BE2C (cell line): ENCODE measurements around the gene CDKN1A.
"Not testable (repeated sequence)": the region's sequence is repeated elsewhere in the genome, so short reads cannot be mapped to it uniquely, and the experiment has no call there.

ENCODE experiments used
- DNase-seq: peaks from one replicate; pipeline ENCODE4 v3.0.0-alpha.2; 2020
- H3K27me3 ChIP-seq: fragments of 250-450 bp; sonication (Bioruptor Pico); 2 replicates; pipeline ENCODE4 v1.5.1; 2020; ENCODE audit warnings: mild to moderate bottlenecking
- H3K36me3 ChIP-seq: fragments of 250-450 bp; sonication (Bioruptor Pico); 2 replicates; pipeline ENCODE4 v1.5.1; 2020; ENCODE audit warnings: mild to moderate bottlenecking
- H3K4me1 ChIP-seq: fragments of 250-450 bp; sonication (Bioruptor Pico); 2 replicates; pipeline ENCODE4 v1.5.1; 2020
- H3K4me3 ChIP-seq: 2 replicates; pipeline ENCODE4 v1.5.1; 2011; ENCODE audit warnings: low read depth, low read length
- H3K9me3 ChIP-seq: fragments of 250-450 bp; sonication (Bioruptor Pico); 2 replicates; pipeline ENCODE4 v1.5.1; 2020
- TF ChIP-seq, protein P1 (sequence below): IDR thresholded peaks from 2 replicates; pipeline ENCODE4 v1.5.1; 2012; ENCODE audit warnings: mild to moderate bottlenecking, low read depth, low read length

Gene CDKN1A

DNA sequence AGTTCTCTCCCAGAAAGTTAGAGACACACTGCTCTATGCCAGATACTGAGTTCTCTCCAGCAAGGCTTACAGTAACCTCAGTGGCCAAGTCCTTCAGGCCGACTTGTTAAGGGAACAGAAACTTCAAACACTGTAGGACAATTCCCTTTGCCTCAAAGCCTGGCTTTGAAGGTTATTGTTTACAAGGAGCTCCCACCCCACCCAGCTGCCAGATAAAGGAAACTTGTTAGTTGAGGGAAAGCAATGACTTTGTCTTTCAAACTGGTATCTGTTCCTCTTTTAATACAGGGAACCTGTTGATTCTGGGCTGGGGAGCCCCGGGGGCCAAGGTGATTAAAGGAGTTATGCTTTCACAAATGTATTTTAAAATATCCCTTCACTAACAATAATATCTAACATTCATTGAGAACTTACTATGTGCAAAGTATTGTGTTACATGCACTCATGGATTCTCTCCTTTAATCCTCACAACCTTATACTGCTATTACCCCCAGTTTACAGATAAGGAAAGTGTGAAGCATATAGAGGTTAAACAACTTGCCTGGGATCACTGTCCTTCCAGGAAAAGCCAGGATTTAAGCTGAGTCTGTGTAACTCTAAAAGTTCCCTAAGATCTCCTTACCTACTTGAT lies 27.6 kb upstream of the CDKN1A start:
- Histone ChIP-seq H3K4me3 (no peak overlapping the region), H3K4me1 (peaks cover 12% of the 10 kb centered on the region), H3K36me3 (no peaks in the 10 kb centered on the region), H3K9me3 (no peaks in the 10 kb centered on the region), H3K27me3 (no peaks in the 10 kb centered on the region)
- no peak for DNase-seq
- TF ChIP-seq, protein P1, sequence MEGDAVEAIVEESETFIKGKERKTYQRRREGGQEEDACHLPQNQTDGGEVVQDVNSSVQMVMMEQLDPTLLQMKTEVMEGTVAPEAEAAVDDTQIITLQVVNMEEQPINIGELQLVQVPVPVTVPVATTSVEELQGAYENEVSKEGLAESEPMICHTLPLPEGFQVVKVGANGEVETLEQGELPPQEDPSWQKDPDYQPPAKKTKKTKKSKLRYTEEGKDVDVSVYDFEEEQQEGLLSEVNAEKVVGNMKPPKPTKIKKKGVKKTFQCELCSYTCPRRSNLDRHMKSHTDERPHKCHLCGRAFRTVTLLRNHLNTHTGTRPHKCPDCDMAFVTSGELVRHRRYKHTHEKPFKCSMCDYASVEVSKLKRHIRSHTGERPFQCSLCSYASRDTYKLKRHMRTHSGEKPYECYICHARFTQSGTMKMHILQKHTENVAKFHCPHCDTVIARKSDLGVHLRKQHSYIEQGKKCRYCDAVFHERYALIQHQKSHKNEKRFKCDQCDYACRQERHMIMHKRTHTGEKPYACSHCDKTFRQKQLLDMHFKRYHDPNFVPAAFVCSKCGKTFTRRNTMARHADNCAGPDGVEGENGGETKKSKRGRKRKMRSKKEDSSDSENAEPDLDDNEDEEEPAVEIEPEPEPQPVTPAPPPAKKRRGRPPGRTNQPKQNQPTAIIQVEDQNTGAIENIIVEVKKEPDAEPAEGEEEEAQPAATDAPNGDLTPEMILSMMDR, result no peak

DNA sequence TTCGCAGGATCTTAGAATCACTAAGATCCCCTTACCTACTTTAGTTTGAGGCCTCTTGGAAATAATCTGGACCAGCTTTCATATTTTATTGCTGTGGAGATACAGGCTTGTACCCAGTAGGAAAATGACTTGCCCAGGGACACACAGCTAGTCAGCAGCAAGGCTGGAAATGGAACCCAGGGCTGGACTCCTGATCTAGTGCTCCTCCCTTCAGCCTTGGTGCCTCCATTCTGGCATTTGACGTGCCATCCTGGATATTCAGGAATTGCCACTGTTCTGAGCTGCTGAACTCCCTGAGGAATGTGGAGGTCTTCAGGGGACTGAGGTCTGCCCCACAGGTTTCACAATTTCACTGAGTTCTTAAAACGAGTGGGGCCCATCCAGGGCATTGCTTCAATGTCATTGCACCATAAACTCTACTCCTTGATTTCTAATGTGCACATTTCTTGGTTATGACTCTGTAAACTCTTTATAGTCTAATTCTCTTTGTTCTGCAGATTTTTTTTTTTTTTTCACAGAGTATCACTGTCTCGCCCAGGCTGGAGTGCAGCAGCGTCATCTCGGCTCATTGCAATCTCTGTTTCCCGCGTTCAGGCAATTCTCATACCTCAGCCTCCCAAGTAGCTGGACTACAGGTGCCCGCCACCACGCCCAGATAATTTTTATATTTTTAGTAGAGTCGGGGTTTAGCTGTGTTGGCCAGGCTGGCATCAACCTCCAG lies 26.7 kb upstream of the CDKN1A start:
- Histone ChIP-seq H3K4me3 (no peak overlapping the region), H3K9me3 (no peaks in the 10 kb centered on the region), H3K4me1 (peaks cover 12% of the 10 kb centered on the region), H3K36me3 (no peaks in the 10 kb centered on the region), H3K27me3 (no peaks in the 10 kb centered on the region)
- no peak for DNase-seq
- TF ChIP-seq, protein P1, result no peak

DNA sequence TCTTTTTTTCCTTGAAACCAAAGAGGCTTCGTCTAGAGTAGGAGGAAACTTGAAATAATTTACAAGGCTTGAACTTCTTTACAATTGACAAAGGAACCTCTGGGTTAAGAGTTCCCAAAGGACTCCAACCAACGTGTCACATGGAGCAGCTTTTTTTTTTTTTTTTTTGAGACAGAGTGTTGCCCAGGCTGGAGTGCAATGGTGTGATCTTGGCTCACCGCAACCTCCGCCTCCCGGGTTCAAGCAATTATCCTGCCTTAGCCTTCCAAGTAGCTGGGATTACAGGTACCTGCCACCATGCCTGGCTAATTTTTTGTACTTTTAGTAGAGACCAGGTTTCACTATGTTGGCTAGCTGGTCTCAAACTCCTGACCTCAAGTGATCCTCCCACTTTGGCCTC lies 24.0 kb upstream of the CDKN1A start:
- peaks cover 12% of the 10 kb centered on the region for H3K4me1 ChIP-seq
- not testable (repeated sequence) for DNase-seq, H3K27me3 ChIP-seq, H3K36me3 ChIP-seq, H3K9me3 ChIP-seq, H3K4me3 ChIP-seq

DNA sequence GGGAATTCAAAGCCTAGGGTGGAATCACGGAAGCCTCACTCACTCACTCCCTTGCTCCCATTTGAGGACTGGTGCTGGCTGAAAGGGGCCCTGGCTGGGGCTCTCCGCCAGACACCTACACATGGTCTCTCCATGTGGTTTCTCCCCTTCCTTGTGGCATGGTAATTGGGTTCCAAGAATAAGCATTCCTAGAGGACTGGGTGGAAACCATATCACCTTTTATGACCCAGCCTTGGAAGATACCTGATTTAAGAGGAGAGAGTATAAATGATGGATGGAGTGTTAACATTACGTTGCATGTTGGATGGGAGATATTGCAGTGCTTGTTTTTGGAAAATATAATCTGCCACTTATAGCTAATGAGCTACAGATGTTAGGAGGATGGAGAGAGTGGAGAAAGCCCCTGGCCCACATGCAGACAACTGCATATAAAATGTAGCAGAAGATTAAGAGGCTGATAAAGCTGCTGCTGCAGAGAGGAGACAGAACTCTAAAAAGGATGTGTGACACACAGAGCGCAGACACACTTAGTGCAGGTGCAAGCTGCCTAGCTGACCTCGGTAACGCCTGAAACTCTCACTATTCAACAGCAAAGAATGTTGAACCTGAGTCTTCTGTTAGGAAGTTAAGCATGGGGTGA lies 23.3 kb upstream of the CDKN1A start:
- no peaks in the 10 kb centered on the region for H3K27me3 ChIP-seq
- H3K4me3 ChIP-seq, result peak overlapping the region; percentile 8; the same call in 1 of the 2 replicates
- DNase-seq, result peak; percentile 48
- TF ChIP-seq, protein P1, result no peak
- no peaks in the 10 kb centered on the region for H3K9me3 ChIP-seq
- H3K4me1 ChIP-seq, result peaks cover 6% of the 10 kb centered on the region
- H3K36me3 ChIP-seq, result no peaks in the 10 kb centered on the region

DNA sequence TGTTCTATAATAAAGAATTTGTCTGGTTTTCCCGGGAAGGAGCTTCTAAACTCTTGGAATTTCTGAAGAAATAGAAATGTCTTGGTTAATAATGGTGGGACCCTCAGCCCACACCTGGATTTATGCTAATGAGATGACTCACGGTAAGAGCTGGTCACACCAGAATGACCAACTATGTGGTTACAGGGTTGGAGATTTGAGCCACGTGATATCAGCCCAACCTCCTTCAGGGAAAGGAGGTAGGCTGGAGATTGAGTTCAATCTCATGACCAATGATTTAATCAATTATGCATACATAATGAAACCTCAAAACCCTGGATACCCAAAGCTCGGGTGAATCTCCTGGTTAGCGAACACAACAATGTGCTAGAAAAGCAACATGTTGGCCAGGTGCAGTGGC lies 22.1 kb upstream of the CDKN1A start:
- DNase-seq, result no peak
- no peak overlapping the region for H3K4me3 ChIP-seq
- no peaks in the 10 kb centered on the region for H3K27me3 ChIP-seq
- H3K4me1 ChIP-seq, result peaks cover 6% of the 10 kb centered on the region
- no peaks in the 10 kb centered on the region for H3K36me3 ChIP-seq
- no peaks in the 10 kb centered on the region for H3K9me3 ChIP-seq
- TF ChIP-seq, protein P1, result no peak

DNA sequence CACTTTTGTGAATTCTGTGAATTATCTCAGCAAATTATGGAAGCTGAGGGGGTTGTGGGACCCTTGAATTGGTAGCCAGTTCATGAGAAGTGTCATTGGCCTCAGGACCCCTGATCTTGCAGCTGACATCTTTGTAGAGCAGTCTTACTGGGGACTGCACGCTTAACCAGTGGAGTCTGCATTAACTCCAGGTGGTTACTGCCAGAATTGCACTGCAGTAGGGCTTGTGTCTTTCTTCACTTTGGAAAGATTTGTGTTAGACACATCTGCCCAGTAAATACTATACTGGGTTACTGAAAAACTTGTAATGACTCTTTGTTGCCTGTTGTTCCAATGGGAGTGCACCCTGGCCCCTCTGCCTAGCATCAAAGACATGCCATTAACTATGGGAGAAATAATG lies 21.2 kb upstream of the CDKN1A start:
- Histone ChIP-seq H3K27me3 (no peaks in the 10 kb centered on the region), H3K4me1 (peaks cover 6% of the 10 kb centered on the region), H3K36me3 (no peaks in the 10 kb centered on the region), H3K4me3 (no peak overlapping the region), H3K9me3 (no peaks in the 10 kb centered on the region)
- DNase-seq, result no peak
- TF ChIP-seq, protein P1, result no peak
